ENCODE data around the gene ZNF334.

DNA sequence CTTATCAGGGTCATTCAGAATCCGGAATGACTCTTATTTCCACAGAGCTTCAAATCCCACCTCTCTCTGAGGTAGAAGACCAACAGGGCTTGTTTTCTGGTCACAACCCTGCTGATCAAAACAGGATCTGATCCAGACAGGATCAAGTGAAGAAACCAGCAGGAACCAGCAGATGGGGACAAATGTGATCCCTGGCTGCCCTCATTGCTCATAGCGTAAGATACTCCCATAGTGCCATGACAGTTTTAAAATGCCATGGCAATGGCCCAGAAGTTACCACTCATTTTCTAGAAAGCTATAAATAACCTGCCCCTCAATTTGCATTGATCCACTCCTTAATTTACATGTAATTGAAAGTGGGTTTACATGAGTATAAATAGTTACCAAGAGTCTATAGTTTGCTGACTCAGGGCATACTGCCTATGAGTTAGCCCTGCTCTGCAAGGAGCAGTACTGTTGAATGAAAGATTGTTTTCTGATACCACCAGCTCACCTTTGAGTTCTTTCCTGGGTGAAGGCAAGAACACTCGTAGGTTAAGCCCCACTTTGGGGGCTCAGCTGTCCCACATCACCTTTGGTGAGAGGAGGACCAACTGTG lies 6.2 kb upstream of the ZNF334 start:
- TF ChIP-seq CTCF (conservative IDR thresholded peaks at IDR 0.05) (no peak), ZFX (IDR thresholded peaks at IDR 0.05) (no peak)
